ENCODE measurements around the gene DCLK1. TPM values are rescaled to one million over a fixed set of nuclear protein-coding genes. Genes with fewer than 3 reads are reported as not detected.

DCLK1 gene
- total RNA-seq, 1 experiment from 2014 or later = 36.2 TPM

- H2BK120ac ChIP-seq (ENCODE audit: low read depth, low read length, poor library complexity, severe bottlenecking) = no peak overlapping the region
- H3K27ac ChIP-seq (ENCODE audit: insufficient read length, low read depth, low read length) = no peak overlapping the region
- DNase-seq = no peak
- no peak overlapping the region for H2BK15ac ChIP-seq (ENCODE audit: low read depth, low read length)
- H3K23ac ChIP-seq (ENCODE audit: insufficient read length, low read depth, low read length) = no peak overlapping the region
- H3T11ph ChIP-seq (ENCODE audit: low read length) = no peak overlapping the region
- no peak overlapping the region for H4K5ac ChIP-seq (ENCODE audit: insufficient read length, low read depth, low read length)
- Mint-ChIP-seq H3K9me3 (peaks cover 5 to 9% of the 10 kb centered on the region in 2 experiments; a peak in 4 of 5 replicates), H3K27me3 (ENCODE audit: low read depth) (no peaks in the 10 kb centered on the region), H3K36me3 (ENCODE audit: insufficient read depth in 1 of 3, low read depth in 3 of 3) (peaks cover 6 to 19% (median 7%) of the 10 kb centered on the region in 3 experiments), H3K4me1 (peaks cover 0 to 10% of the 10 kb centered on the region in 2 experiments; a peak in 3 of 4 replicates), H3K4me3 (peak overlapping the region in 1 of 2 experiments; percentile 21; a peak in 1 of 5 replicates), H3K27ac (no peak overlapping the region)
- WGBS (ENCODE audit: extremely low coverage, insufficient read length, low lambda C conversion rate) = no CpG with 5 or more reads among the region's 3 CpGs
- no peak overlapping the region for H3K9ac ChIP-seq (ENCODE audit: extremely low read depth, insufficient read length, low read length)
- H4K8ac ChIP-seq (replicated peaks; ENCODE audit: insufficient read length, low read depth, low read length) = no peak overlapping the region
- no peaks in the 10 kb centered on the region for H3K79me2 ChIP-seq (ENCODE audit: insufficient read depth, low read length)
- no peak overlapping the region for H4K91ac ChIP-seq (ENCODE audit: insufficient read length, low read depth, low read length)
- no peaks in the 10 kb centered on the region for H3K9me3 ChIP-seq (ENCODE audit: control insufficient read depth, low read depth, low read length)
- no peak overlapping the region for H2BK20ac ChIP-seq (ENCODE audit: low read depth, low read length, poor library complexity, severe bottlenecking)
- no peak overlapping the region for H3K18ac ChIP-seq (ENCODE audit: insufficient read length, low read depth, low read length)
- no peaks in the 10 kb centered on the region for H3K23me2 ChIP-seq (ENCODE audit: insufficient read length, low read depth, low read length, poor library complexity, severe bottlenecking)
- no peak overlapping the region for H2BK12ac ChIP-seq (ENCODE audit: insufficient read length, low read depth, low read length)
- H3K27me3 ChIP-seq (ENCODE audit: insufficient read depth, low read length) = no peaks in the 10 kb centered on the region
- H3K4me2 ChIP-seq (ENCODE audit: insufficient read depth, insufficient read length, low read length) = no peak overlapping the region
- H3K14ac ChIP-seq (ENCODE audit: insufficient read depth, low read length) = no peak overlapping the region
- H3K56ac ChIP-seq (ENCODE audit: insufficient read length, low read depth, low read length) = no peak overlapping the region
- no peaks in the 10 kb centered on the region for H4K20me1 ChIP-seq (ENCODE audit: control insufficient read depth, insufficient read depth, insufficient read length)
- H3K4ac ChIP-seq (ENCODE audit: low read depth, low read length) = no peak overlapping the region
- no peak for TF ChIP-seq CTCF (conservative IDR thresholded peaks at IDR 0.05)
- H2BK5ac ChIP-seq (ENCODE audit: insufficient read length, low read length) = no peak overlapping the region
- H3K4me1 ChIP-seq (ENCODE audit: insufficient read depth, low read length) = no peaks in the 10 kb centered on the region; the same call in 1 of the 2 replicates
- no peaks in the 10 kb centered on the region for H3K79me1 ChIP-seq (ENCODE audit: insufficient read depth, low read depth, low read length, poor library complexity, severe bottlenecking)
- H2AK5ac ChIP-seq (ENCODE audit: insufficient read length, low read length) = no peak overlapping the region
- no peak overlapping the region for H2AFZ ChIP-seq (ENCODE audit: low read length)
Measured at GRCh38 chr13:36014763-36015162, 116.4 kb downstream of the DCLK1 start.
